ENCODE data around the gene STOML1. TPM values are rescaled to one million over a fixed set of nuclear protein-coding genes. Genes with fewer than 3 reads are reported as not detected.
A peak's percentile ranks its signal among the peaks of the same experiment; 100 is the strongest.

Gene STOML1
- total and polyA plus RNA-seq, 2 experiments from 2014 or later, result 14.2 to 21.0 TPM

- Histone ChIP-seq H3K9me2 (replicated peaks; ENCODE audit: insufficient read depth) (no peaks in the 10 kb centered on the region), H4K20me1 (ENCODE audit: insufficient read depth, poor library complexity, severe bottlenecking) (no peaks in the 10 kb centered on the region), H3K4me2 (peak overlapping the region; percentile 18), H3K4me1 (ENCODE audit: insufficient read depth) (peaks cover 47% of the 10 kb centered on the region), H2AFZ (no peak overlapping the region), H3K4me3 (no peak overlapping the region), H3K36me3 (replicated peaks; ENCODE audit: insufficient read depth, low read depth) (no peaks in the 10 kb centered on the region), H3K79me2 (no peaks in the 10 kb centered on the region), H3K27ac (peak overlapping the region; percentile 60), H3K27me3 (no peaks in the 10 kb centered on the region), H3K9me3 (ENCODE audit: low read depth) (no peaks in the 10 kb centered on the region)
- DNase-seq (ENCODE audit: low spot score), result no peak
- TF ChIP-seq CTCF (IDR thresholded peaks at IDR 0.05; ENCODE audit: poor library complexity), result no peak
- TF ChIP-seq EZH2 (IDR thresholded peaks at IDR 0.05; ENCODE audit: borderline replicate concordance), result no peak
- TF ChIP-seq EZH2phosphoT487 (IDR thresholded peaks at IDR 0.05; ENCODE audit: low read depth, severe bottlenecking, unreplicated experiment), result no peak
- WGBS (ENCODE audit: low lambda C conversion rate, missing lambda C conversion rate), result 63% methylated on average over 13 of the region's 13 CpGs
Observed at GRCh38 chr15:73944161-73945129, 47.6 kb downstream of the STOML1 start.

GRCh38 chr15:73942751-73943270 is 49.3 kb downstream of the STOML1 start:
- H3K27me3 ChIP-seq, result no peaks in the 10 kb centered on the region
- no peaks in the 10 kb centered on the region for H3K9me3 ChIP-seq (ENCODE audit: low read depth)
- TF ChIP-seq CTCF (IDR thresholded peaks at IDR 0.05; ENCODE audit: poor library complexity) (no peak), EZH2phosphoT487 (IDR thresholded peaks at IDR 0.05; ENCODE audit: low read depth, severe bottlenecking, unreplicated experiment) (no peak), EZH2 (IDR thresholded peaks at IDR 0.05; ENCODE audit: borderline replicate concordance) (no peak)
- H2AFZ ChIP-seq, result no peak overlapping the region
- H3K4me2 ChIP-seq, result no peak overlapping the region
- H3K27ac ChIP-seq, result no peak overlapping the region
- no peak for DNase-seq (ENCODE audit: low spot score)
- 90% methylated on average over 6 of the region's 6 CpGs for WGBS (ENCODE audit: low lambda C conversion rate, missing lambda C conversion rate)
- peaks cover 6% of the 10 kb centered on the region for H3K79me2 ChIP-seq
- no peak overlapping the region for H3K4me3 ChIP-seq
- peaks cover 50% of the 10 kb centered on the region for H3K4me1 ChIP-seq (ENCODE audit: insufficient read depth)
- no peaks in the 10 kb centered on the region for H4K20me1 ChIP-seq (ENCODE audit: insufficient read depth, poor library complexity, severe bottlenecking)
- no peaks in the 10 kb centered on the region for H3K9me2 ChIP-seq (replicated peaks; ENCODE audit: insufficient read depth)
- no peaks in the 10 kb centered on the region for H3K36me3 ChIP-seq (replicated peaks; ENCODE audit: insufficient read depth, low read depth)

- no peaks in the 10 kb centered on the region for H3K36me3 ChIP-seq (replicated peaks; ENCODE audit: insufficient read depth, low read depth)
- peaks cover 6% of the 10 kb centered on the region for H3K79me2 ChIP-seq
- 74% methylated on average over 10 of the region's 10 CpGs for WGBS (ENCODE audit: low lambda C conversion rate, missing lambda C conversion rate)
- peaks cover 51% of the 10 kb centered on the region for H3K4me1 ChIP-seq (ENCODE audit: insufficient read depth)
- H3K27me3 ChIP-seq, result no peaks in the 10 kb centered on the region
- H3K27ac ChIP-seq, result peak overlapping the region; percentile 78
- H3K4me3 ChIP-seq, result no peak overlapping the region
- H2AFZ ChIP-seq, result no peak overlapping the region
- no peaks in the 10 kb centered on the region for H4K20me1 ChIP-seq (ENCODE audit: insufficient read depth, poor library complexity, severe bottlenecking)
- H3K4me2 ChIP-seq, result no peak overlapping the region
- TF ChIP-seq EZH2 (IDR thresholded peaks at IDR 0.05; ENCODE audit: borderline replicate concordance) (no peak), EZH2phosphoT487 (IDR thresholded peaks at IDR 0.05; ENCODE audit: low read depth, severe bottlenecking, unreplicated experiment) (no peak), CTCF (IDR thresholded peaks at IDR 0.05; ENCODE audit: poor library complexity) (no peak)
- DNase-seq (ENCODE audit: low spot score), result no peak
- H3K9me2 ChIP-seq (replicated peaks; ENCODE audit: insufficient read depth), result no peaks in the 10 kb centered on the region
- no peaks in the 10 kb centered on the region for H3K9me3 ChIP-seq (ENCODE audit: low read depth)
Observed at GRCh38 chr15:73941871-73942635, 50.0 kb downstream of the STOML1 start.
